Measurements from ENCODE around the gene MSLN.

DNA sequence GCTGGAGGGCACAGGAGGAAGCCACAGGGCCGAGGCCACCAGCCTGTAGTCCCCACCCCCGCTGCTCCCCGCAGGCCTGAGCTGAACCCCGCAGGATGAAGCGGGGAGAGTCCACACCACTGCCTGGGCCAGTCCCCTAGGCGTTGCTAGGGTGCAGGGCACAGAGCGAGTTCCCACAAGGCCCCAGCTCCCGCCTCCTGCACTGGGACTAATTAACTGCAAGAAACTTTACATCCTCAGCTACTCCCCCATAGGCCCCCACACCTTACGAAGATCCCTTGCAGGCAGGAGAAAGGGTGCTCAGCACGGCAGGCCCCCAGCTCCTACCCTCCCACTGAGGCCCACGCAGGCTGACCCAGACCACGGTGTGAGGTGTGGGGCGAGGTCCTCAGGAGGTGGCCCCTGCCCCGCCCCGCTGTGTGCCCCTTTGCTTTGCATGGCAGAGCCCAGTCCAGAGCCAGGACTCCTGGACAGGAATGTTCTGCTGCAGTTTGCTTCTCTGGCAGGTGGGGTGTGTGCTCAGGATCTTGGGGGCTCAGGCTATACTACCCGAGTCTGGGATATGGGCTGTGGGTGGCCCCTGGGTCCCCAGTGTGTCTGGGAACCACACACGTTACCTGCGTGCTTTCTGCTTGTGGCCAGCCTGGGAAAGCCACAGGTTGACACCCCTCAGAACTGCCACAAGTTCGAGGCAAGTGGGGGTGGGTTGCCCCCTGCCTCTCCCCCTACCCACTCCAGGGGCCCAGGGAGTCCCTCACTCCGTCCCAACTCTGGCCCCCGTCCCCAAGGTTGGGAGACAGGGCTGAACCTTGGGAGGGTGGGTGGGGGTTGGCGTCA, 38.8 kb downstream of the MSLN start:
- TF ChIP-seq ZNF274 (IDR thresholded peaks at IDR 0.05; ENCODE audit: low read depth, low read length) (no peak), YY1 (IDR thresholded peaks at IDR 0.05; ENCODE audit: insufficient read depth, insufficient read length) (no peak), SUZ12 (IDR thresholded peaks at IDR 0.05; ENCODE audit: extremely low read depth, insufficient read depth, insufficient read length) (no peak)

Measured in NT2/D1 (cell line).